Thoracic aorta endothelial cell (primary cell): ENCODE data around the gene CD93. TPM values are rescaled to one million over a fixed set of nuclear protein-coding genes. Genes with fewer than 3 reads are reported as not detected.

Experiments used
- total RNA-seq: library from RNA; depleted of rRNA; stranded (reverse); fragments of >200 nt; gene quantifications from 2 replicates; pipeline ENCODE4 v1.2.3, GENCODE V29; 2012

Gene CD93, protein sequence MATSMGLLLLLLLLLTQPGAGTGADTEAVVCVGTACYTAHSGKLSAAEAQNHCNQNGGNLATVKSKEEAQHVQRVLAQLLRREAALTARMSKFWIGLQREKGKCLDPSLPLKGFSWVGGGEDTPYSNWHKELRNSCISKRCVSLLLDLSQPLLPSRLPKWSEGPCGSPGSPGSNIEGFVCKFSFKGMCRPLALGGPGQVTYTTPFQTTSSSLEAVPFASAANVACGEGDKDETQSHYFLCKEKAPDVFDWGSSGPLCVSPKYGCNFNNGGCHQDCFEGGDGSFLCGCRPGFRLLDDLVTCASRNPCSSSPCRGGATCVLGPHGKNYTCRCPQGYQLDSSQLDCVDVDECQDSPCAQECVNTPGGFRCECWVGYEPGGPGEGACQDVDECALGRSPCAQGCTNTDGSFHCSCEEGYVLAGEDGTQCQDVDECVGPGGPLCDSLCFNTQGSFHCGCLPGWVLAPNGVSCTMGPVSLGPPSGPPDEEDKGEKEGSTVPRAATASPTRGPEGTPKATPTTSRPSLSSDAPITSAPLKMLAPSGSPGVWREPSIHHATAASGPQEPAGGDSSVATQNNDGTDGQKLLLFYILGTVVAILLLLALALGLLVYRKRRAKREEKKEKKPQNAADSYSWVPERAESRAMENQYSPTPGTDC
- 323 and 495 TPM in 2 replicates for total RNA-seq

DNA sequence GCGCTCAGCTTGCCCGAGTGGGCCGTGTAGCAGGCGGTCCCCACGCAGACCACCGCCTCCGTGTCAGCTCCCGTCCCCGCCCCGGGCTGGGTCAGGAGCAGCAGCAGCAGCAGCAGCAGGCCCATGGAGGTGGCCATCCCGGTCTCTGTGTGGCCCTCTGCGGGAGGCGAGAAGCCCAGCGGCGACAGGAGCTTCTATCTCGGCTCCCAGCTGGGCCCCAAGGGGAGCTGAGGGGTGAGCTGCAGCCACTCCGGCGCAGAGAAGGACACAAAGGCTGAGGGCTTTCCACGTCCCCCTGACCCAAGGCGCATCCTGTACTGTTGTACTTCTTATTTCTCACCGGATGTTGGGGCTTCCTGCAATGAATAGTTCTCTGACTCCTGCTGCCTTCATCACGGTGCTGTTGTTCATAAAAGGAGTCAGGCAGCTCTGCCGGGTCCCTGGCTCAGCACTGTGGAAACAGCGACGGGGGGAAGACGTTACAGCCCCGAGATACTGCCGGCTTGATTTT is at the start of gene CD93:
Gene CD93, minus strand, starts transcription at position 269 of the 511 bp plus-strand sequence. Its CDS starts 132 bp downstream, at position 137.

GRCh38 chr20:23049201-23050075 is 36.7 kb downstream of the CD93 start, which contains the start of gene THBD:
TSS of gene THBD (minus strand) at chr20:23049672. CDS start at chr20:23049504, 168 bp downstream.

GRCh38 chr20:23034721-23035671 is 51.1 kb downstream of the CD93 start, which contains the start of gene SSTR4:
TSS of gene SSTR4 (plus strand) at chr20:23035312. CDS start at chr20:23035484, 172 bp downstream.

Other genes starting within 250 kb of the CD93 start
- not detected in 2 replicates for gene SSTR4, start 51.0 kb downstream of the CD93 start, total RNA-seq
- 38.6 and 122 TPM in 2 replicates for gene THBD, start 36.7 kb downstream of the CD93 start, total RNA-seq